Mesendoderm (in vitro differentiated cells): ENCODE measurements around the gene C10orf53.

Source experiments
- DNase-seq: peaks from one replicate; pipeline ENCODE4 v3.0.0; 2013
- H2AK5ac ChIP-seq: 2 replicates; pipeline ENCODE4 v1.6.1; 2013; ENCODE audit warnings: low read length, inconsistent platforms
- H2BK120ac ChIP-seq: 2 replicates; pipeline ENCODE4 v1.6.1; 2013; ENCODE audit warnings: low read depth, mild to moderate bottlenecking, low read length, moderate library complexity, mixed read lengths
- H2BK15ac ChIP-seq: replicated peaks from 2 replicates; pipeline ENCODE4 v1.6.1; 2013; ENCODE audit warnings: low read depth, mild to moderate bottlenecking, moderate library complexity
- H2BK5ac ChIP-seq: 2 replicates; pipeline ENCODE4 v1.6.1; 2013; ENCODE audit warnings: low read length, inconsistent platforms
- H3K18ac ChIP-seq: 2 replicates; pipeline ENCODE4 v1.6.1; 2013; ENCODE audit warnings: mild to moderate bottlenecking, low read length, mixed read lengths
- H3K23ac ChIP-seq: one replicate; pipeline ENCODE4 v1.6.1; 2013; ENCODE audit warnings: low read length
- H3K27ac ChIP-seq: 2 replicates; pipeline ENCODE4 v1.5.1; 2013; ENCODE audit warnings: low read depth, mild to moderate bottlenecking, inconsistent platforms, low read length, moderate library complexity
- H3K27me3 ChIP-seq: 2 replicates; pipeline ENCODE4 v1.6.1; 2013; ENCODE audit warnings: low read length, control low read depth, mild to moderate bottlenecking, inconsistent platforms; ENCODE audit not compliant: insufficient read depth, poor library complexity
- H3K36me3 ChIP-seq: 2 replicates; pipeline ENCODE4 v1.6.1; 2013; ENCODE audit warnings: low read length, inconsistent platforms; ENCODE audit not compliant: control insufficient read depth, insufficient read depth
- H3K4ac ChIP-seq: one replicate; pipeline ENCODE4 v1.6.1; 2013; ENCODE audit warnings: low read depth, mild to moderate bottlenecking, low read length, moderate library complexity
- H3K4me1 ChIP-seq: 2 replicates; pipeline ENCODE4 v1.6.1; 2013; ENCODE audit warnings: low read depth, low read length, inconsistent platforms; ENCODE audit not compliant: control insufficient read depth
- H3K4me2 ChIP-seq: 2 replicates; pipeline ENCODE4 v1.6.1; 2013; ENCODE audit warnings: low read length
- H3K4me3 ChIP-seq: 2 replicates; pipeline ENCODE4 v1.5.1; 2013; ENCODE audit warnings: mild to moderate bottlenecking, low read length
- H3K56ac ChIP-seq: one replicate; pipeline ENCODE4 v1.6.1; 2013; ENCODE audit warnings: low read length
- H3K79me1 ChIP-seq: 2 replicates; pipeline ENCODE4 v1.6.1; 2013; ENCODE audit warnings: low read length, inconsistent platforms
- H3K79me2 ChIP-seq: 2 replicates; pipeline ENCODE4 v1.6.1; 2013; ENCODE audit warnings: mild to moderate bottlenecking, low read length; ENCODE audit not compliant: control insufficient read depth, insufficient read depth
- H3K9ac ChIP-seq: 2 replicates; pipeline ENCODE4 v1.6.1; 2013; ENCODE audit warnings: low read length, inconsistent platforms
- H4K5ac ChIP-seq: one replicate; pipeline ENCODE4 v1.6.1; 2013; ENCODE audit warnings: low read length
- H4K8ac ChIP-seq: one replicate; pipeline ENCODE4 v1.6.1; 2013; ENCODE audit warnings: low read depth, mild to moderate bottlenecking, control low read depth, low read length, moderate library complexity
- WGBS: extraction: QIAGEN DNeasy Blood & Tissue Kit; methylation state at CpG from one replicate; pipeline ENCODE4 v1.1.7; 2013; ENCODE audit warnings: low lambda C conversion rate, missing lambda C conversion rate; ENCODE audit not compliant: insufficient coverage; ENCODE audit errors: extremely low coverage; 5-methylcytosine and 5-hydroxymethylcytosine counted together

The C10orf53 gene

DNA sequence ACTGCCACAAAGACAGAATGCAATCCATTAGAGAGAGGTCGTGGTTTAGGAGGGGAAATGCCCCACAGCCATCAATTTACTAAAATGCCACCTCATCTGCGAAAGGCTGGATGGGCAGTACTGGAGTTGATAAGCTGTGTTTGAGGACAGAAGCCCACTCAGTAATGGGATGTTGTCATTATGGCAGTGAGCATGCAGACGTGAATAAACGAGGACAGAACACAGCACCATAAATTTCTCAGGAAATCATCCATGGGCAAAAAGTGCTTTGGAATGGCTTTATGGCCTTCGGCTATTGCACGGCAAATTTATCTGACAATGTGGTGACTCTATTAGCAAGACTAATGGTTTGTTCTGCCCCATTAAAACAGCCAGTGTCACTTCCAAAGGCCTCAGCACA, 15.9 kb upstream of the C10orf53 start:
- Histone ChIP-seq H3K23ac (no peak overlapping the region), H2AK5ac (no peak overlapping the region), H4K5ac (no peak overlapping the region), H3K36me3 (no peaks in the 10 kb centered on the region), H3K4ac (no peak overlapping the region), H3K4me1 (no peaks in the 10 kb centered on the region), H3K79me1 (no peaks in the 10 kb centered on the region), H3K4me3 (no peak overlapping the region), H3K56ac (no peak overlapping the region), H4K8ac (no peak overlapping the region), H3K4me2 (no peak overlapping the region), H2BK5ac (no peak overlapping the region), H3K27me3 (no peaks in the 10 kb centered on the region), H3K18ac (no peak overlapping the region), H3K9ac (no peak overlapping the region), H2BK15ac (no peak overlapping the region), H2BK120ac (no peak overlapping the region), H3K27ac (no peak overlapping the region), H3K79me2 (no peaks in the 10 kb centered on the region)
- WGBS, result no CpG with 5 or more reads among the region's 6 CpGs
- no peak for DNase-seq

GRCh38 chr10:49664006-49664841, 15.2 kb upstream of the C10orf53 start:
- Histone ChIP-seq H3K4ac (no peak overlapping the region), H2BK120ac (no peak overlapping the region), H3K79me2 (no peaks in the 10 kb centered on the region), H2BK5ac (no peak overlapping the region), H3K79me1 (no peaks in the 10 kb centered on the region), H3K27ac (no peak overlapping the region), H3K27me3 (no peaks in the 10 kb centered on the region), H2BK15ac (no peak overlapping the region), H3K56ac (no peak overlapping the region), H3K4me1 (no peaks in the 10 kb centered on the region), H3K4me3 (no peak overlapping the region), H4K5ac (no peak overlapping the region), H3K36me3 (no peaks in the 10 kb centered on the region), H3K9ac (no peak overlapping the region), H4K8ac (no peak overlapping the region), H3K23ac (no peak overlapping the region), H2AK5ac (no peak overlapping the region), H3K4me2 (no peak overlapping the region), H3K18ac (no peak overlapping the region)
- WGBS, result no CpG with 5 or more reads among the region's 7 CpGs
- no peak for DNase-seq

DNA sequence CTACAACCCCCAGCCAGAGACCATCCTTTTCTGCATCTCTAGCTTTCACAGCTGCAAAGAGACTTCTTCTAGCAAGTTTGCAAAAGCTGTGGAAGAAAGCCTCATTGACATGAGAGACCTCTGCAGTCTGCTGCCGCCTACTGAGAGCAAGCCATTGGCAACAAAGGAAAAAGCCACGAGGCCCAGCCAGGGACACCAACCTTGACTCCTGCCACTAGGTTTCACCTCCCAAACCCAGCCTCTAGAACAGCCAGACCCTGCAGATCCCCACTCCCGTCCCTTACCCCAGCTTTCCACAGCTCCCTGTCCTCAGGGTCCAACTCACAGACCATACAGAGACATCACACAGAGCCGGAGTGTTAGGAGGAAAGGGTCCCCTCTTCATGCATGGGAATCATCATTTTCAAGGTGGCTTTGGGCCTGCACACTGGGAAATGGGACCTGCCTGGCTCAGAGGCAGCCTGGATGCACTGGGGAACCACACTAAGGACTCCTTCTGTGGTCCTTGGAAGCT, 14.6 kb upstream of the C10orf53 start:
- no peak overlapping the region for H4K8ac ChIP-seq
- H4K5ac ChIP-seq, result no peak overlapping the region
- no peak overlapping the region for H3K56ac ChIP-seq
- H3K4me2 ChIP-seq, result no peak overlapping the region
- no peak overlapping the region for H2BK5ac ChIP-seq
- H3K79me1 ChIP-seq, result no peaks in the 10 kb centered on the region
- H2AK5ac ChIP-seq, result no peak overlapping the region
- H3K23ac ChIP-seq, result no peak overlapping the region
- no peak overlapping the region for H2BK15ac ChIP-seq
- no peak overlapping the region for H3K4ac ChIP-seq
- no peaks in the 10 kb centered on the region for H3K4me1 ChIP-seq
- H3K9ac ChIP-seq, result no peak overlapping the region
- H3K18ac ChIP-seq, result no peak overlapping the region
- H3K27ac ChIP-seq, result no peak overlapping the region
- no peaks in the 10 kb centered on the region for H3K79me2 ChIP-seq
- no CpG with 5 or more reads among the region's 4 CpGs for WGBS
- H3K4me3 ChIP-seq, result no peak overlapping the region
- DNase-seq, result no peak
- no peak overlapping the region for H2BK120ac ChIP-seq
- no peaks in the 10 kb centered on the region for H3K36me3 ChIP-seq
- H3K27me3 ChIP-seq, result no peaks in the 10 kb centered on the region

GRCh38 chr10:49666054-49666615, 13.3 kb upstream of the C10orf53 start:
- Histone ChIP-seq H3K4me3 (no peak overlapping the region), H3K23ac (no peak overlapping the region), H3K79me2 (no peaks in the 10 kb centered on the region), H3K79me1 (no peaks in the 10 kb centered on the region), H3K36me3 (no peaks in the 10 kb centered on the region), H4K5ac (no peak overlapping the region), H3K27ac (no peak overlapping the region), H2BK5ac (no peak overlapping the region), H3K4ac (no peak overlapping the region), H2BK15ac (no peak overlapping the region), H3K27me3 (no peaks in the 10 kb centered on the region), H2BK120ac (no peak overlapping the region), H3K4me2 (no peak overlapping the region), H3K4me1 (no peaks in the 10 kb centered on the region), H3K18ac (no peak overlapping the region), H2AK5ac (no peak overlapping the region), H3K56ac (no peak overlapping the region), H4K8ac (no peak overlapping the region), H3K9ac (no peak overlapping the region)
- WGBS, result no CpG with 5 or more reads among the region's 2 CpGs
- no peak for DNase-seq

- no peaks in the 10 kb centered on the region for H3K4me1 ChIP-seq
- H3K4ac ChIP-seq, result no peak overlapping the region
- no peaks in the 10 kb centered on the region for H3K79me1 ChIP-seq
- no peak overlapping the region for H3K9ac ChIP-seq
- H4K8ac ChIP-seq, result no peak overlapping the region
- no peak overlapping the region for H3K27ac ChIP-seq
- no peak overlapping the region for H3K18ac ChIP-seq
- no peak overlapping the region for H2BK120ac ChIP-seq
- H3K56ac ChIP-seq, result no peak overlapping the region
- no peaks in the 10 kb centered on the region for H3K79me2 ChIP-seq
- no peak overlapping the region for H3K4me3 ChIP-seq
- no peak for DNase-seq
- H3K4me2 ChIP-seq, result no peak overlapping the region
- H2AK5ac ChIP-seq, result no peak overlapping the region
- no peaks in the 10 kb centered on the region for H3K27me3 ChIP-seq
- no peak overlapping the region for H3K23ac ChIP-seq
- H4K5ac ChIP-seq, result no peak overlapping the region
- no peaks in the 10 kb centered on the region for H3K36me3 ChIP-seq
- no peak overlapping the region for H2BK5ac ChIP-seq
- no peak overlapping the region for H2BK15ac ChIP-seq
- no CpG with 5 or more reads among the region's 5 CpGs for WGBS
These were observed 12.8 kb upstream of the C10orf53 start for GRCh38 chr10:49666685-49667084.
